Measurements from ENCODE around the gene UTY.
"Not testable (repeated sequence)": the region's sequence is repeated elsewhere in the genome, so short reads cannot be mapped to it uniquely, and the experiment has no call there.

Gene UTY

GRCh38 chrY:13282151-13283054, 197.4 kb downstream of the UTY start:
- Mint-ChIP-seq H3K36me3 (peaks cover 14% of the 10 kb centered on the region), H3K4me1 (peaks cover 12% of the 10 kb centered on the region)
- not testable (repeated sequence) for H3K9me3 Mint-ChIP-seq, H3K4me3 Mint-ChIP-seq, H3K27ac Mint-ChIP-seq, H3K27me3 Mint-ChIP-seq

GRCh38 chrY:13279561-13279960, 200.3 kb downstream of the UTY start:
- H3K36me3 Mint-ChIP-seq, result peaks cover 11% of the 10 kb centered on the region
- no peak overlapping the region for H3K27ac Mint-ChIP-seq

GRCh38 chrY:13271706-13272105, 208.1 kb downstream of the UTY start:
- H3K27me3 Mint-ChIP-seq, result no peaks in the 10 kb centered on the region
- H3K4me1 Mint-ChIP-seq, result peaks cover 4% of the 10 kb centered on the region
- H3K27ac Mint-ChIP-seq, result no peak overlapping the region
- H3K36me3 Mint-ChIP-seq, result peaks cover 27% of the 10 kb centered on the region
- no peak overlapping the region for H3K4me3 Mint-ChIP-seq
- no peaks in the 10 kb centered on the region for H3K9me3 Mint-ChIP-seq

More at GRCh38 chrY:13279561-13279960, 200.3 kb downstream of the UTY start:
- Mint-ChIP-seq H3K9me3 (no peaks in the 10 kb centered on the region), H3K4me3 (no peak overlapping the region), H3K27me3 (no peaks in the 10 kb centered on the region), H3K4me1 (peaks cover 16% of the 10 kb centered on the region)

GRCh38 chrY:13253941-13254440, 225.8 kb downstream of the UTY start:
- H3K4me3 Mint-ChIP-seq, H3K27me3 Mint-ChIP-seq, H3K4me1 Mint-ChIP-seq, H3K9me3 Mint-ChIP-seq, H3K27ac Mint-ChIP-seq: not testable (repeated sequence)
- H3K36me3 Mint-ChIP-seq, result peaks cover 15% of the 10 kb centered on the region

- Mint-ChIP-seq H3K4me3 (no peak overlapping the region), H3K9me3 (no peaks in the 10 kb centered on the region), H3K27me3 (no peaks in the 10 kb centered on the region), H3K4me1 (no peaks in the 10 kb centered on the region), H3K27ac (no peak overlapping the region), H3K36me3 (peaks cover 12% of the 10 kb centered on the region)
These were observed 229.4 kb downstream of the UTY start for GRCh38 chrY:13250421-13250820.

GRCh38 chrY:13243716-13244115, 236.1 kb downstream of the UTY start:
- H3K4me1 Mint-ChIP-seq, result peaks cover 8% of the 10 kb centered on the region
- no peak overlapping the region for H3K4me3 Mint-ChIP-seq
- no peaks in the 10 kb centered on the region for H3K27me3 Mint-ChIP-seq
- peaks cover 8% of the 10 kb centered on the region for H3K9me3 Mint-ChIP-seq
- peaks cover 34% of the 10 kb centered on the region for H3K36me3 Mint-ChIP-seq
- H3K27ac Mint-ChIP-seq, result no peak overlapping the region

GRCh38 chrY:13233901-13234300, 245.9 kb downstream of the UTY start:
- Mint-ChIP-seq H3K4me1 (no peaks in the 10 kb centered on the region), H3K9me3 (peaks cover 4% of the 10 kb centered on the region), H3K36me3 (peaks cover 15% of the 10 kb centered on the region), H3K27me3 (no peaks in the 10 kb centered on the region), H3K27ac (no peak overlapping the region), H3K4me3 (no peak overlapping the region)

GRCh38 chrY:13233118-13233517, 246.7 kb downstream of the UTY start:
- Mint-ChIP-seq H3K4me3 (no peak overlapping the region), H3K27me3 (no peaks in the 10 kb centered on the region), H3K9me3 (peaks cover 4% of the 10 kb centered on the region), H3K27ac (no peak overlapping the region), H3K4me1 (no peaks in the 10 kb centered on the region), H3K36me3 (peaks cover 10% of the 10 kb centered on the region)

GRCh38 chrY:13227354-13227953, 252.4 kb downstream of the UTY start:
- no peak overlapping the region for H3K4me3 Mint-ChIP-seq
- no peak overlapping the region for H3K27ac Mint-ChIP-seq
- H3K9me3 Mint-ChIP-seq, result peaks cover 1% of the 10 kb centered on the region
- H3K27me3 Mint-ChIP-seq, result no peaks in the 10 kb centered on the region
- no peaks in the 10 kb centered on the region for H3K4me1 Mint-ChIP-seq
- no peaks in the 10 kb centered on the region for H3K36me3 Mint-ChIP-seq

GRCh38 chrY:13210961-13211646, 268.7 kb downstream of the UTY start:
- Mint-ChIP-seq H3K27me3 (no peaks in the 10 kb centered on the region), H3K4me1 (no peaks in the 10 kb centered on the region), H3K9me3 (no peaks in the 10 kb centered on the region), H3K4me3 (no peak overlapping the region), H3K27ac (no peak overlapping the region), H3K36me3 (no peaks in the 10 kb centered on the region)

- no peak overlapping the region for H3K27ac Mint-ChIP-seq
- H3K36me3 Mint-ChIP-seq, result no peaks in the 10 kb centered on the region
- no peaks in the 10 kb centered on the region for H3K9me3 Mint-ChIP-seq
- no peaks in the 10 kb centered on the region for H3K4me1 Mint-ChIP-seq
- H3K27me3 Mint-ChIP-seq, result no peaks in the 10 kb centered on the region
- H3K4me3 Mint-ChIP-seq, result no peak overlapping the region
These were observed 274.6 kb downstream of the UTY start for GRCh38 chrY:13205214-13205613.
